Mucosa of stomach (tissue), 1 donor: Measurements from ENCODE around the gene SMIM23.

Source experiments
- H3K27me3 ChIP-seq: one replicate; pipeline ENCODE4 v1.7.0; 2013; ENCODE audit warnings: mild to moderate bottlenecking, low read length; ENCODE audit not compliant: control insufficient read depth, insufficient read depth
- H3K36me3 ChIP-seq: one replicate; pipeline ENCODE4 v1.7.0; 2013; ENCODE audit warnings: low read length; ENCODE audit not compliant: control insufficient read depth, insufficient read depth
- H3K4me1 ChIP-seq: one replicate; pipeline ENCODE4 v1.7.0; 2013; ENCODE audit warnings: mild to moderate bottlenecking, low read length; ENCODE audit not compliant: control insufficient read depth, insufficient read depth
- H3K4me3 ChIP-seq: one replicate; pipeline ENCODE4 v1.7.0; 2013; ENCODE audit warnings: low read length
- H3K9ac ChIP-seq: one replicate; pipeline ENCODE4 v1.7.0; 2013; ENCODE audit warnings: mild to moderate bottlenecking, low read length, moderate library complexity
- H3K9me3 ChIP-seq: one replicate; pipeline ENCODE4 v1.7.0; 2013; ENCODE audit warnings: mild to moderate bottlenecking, low read length, moderate library complexity; ENCODE audit not compliant: control insufficient read depth
- donor health status: Pancreatic carcinoma.

SMIM23 gene

GRCh38 chr5:171805746-171806145 is 20.1 kb downstream of the SMIM23 start:
- H3K9me3 ChIP-seq = no peaks in the 10 kb centered on the region
- no peaks in the 10 kb centered on the region for H3K4me1 ChIP-seq
- H3K27me3 ChIP-seq = peaks cover 19% of the 10 kb centered on the region
- H3K9ac ChIP-seq = no peak overlapping the region
- no peaks in the 10 kb centered on the region for H3K36me3 ChIP-seq
- no peak overlapping the region for H3K4me3 ChIP-seq

GRCh38 chr5:171806976-171807747 is 21.5 kb downstream of the SMIM23 start:
- H3K9me3 ChIP-seq = no peaks in the 10 kb centered on the region
- no peak overlapping the region for H3K4me3 ChIP-seq
- no peak overlapping the region for H3K9ac ChIP-seq
- peaks cover 19% of the 10 kb centered on the region for H3K27me3 ChIP-seq
- H3K36me3 ChIP-seq = no peaks in the 10 kb centered on the region
- H3K4me1 ChIP-seq = no peaks in the 10 kb centered on the region

- H3K36me3 ChIP-seq = no peaks in the 10 kb centered on the region
- H3K9ac ChIP-seq = no peak overlapping the region
- H3K9me3 ChIP-seq = no peaks in the 10 kb centered on the region
- H3K27me3 ChIP-seq = peaks cover 19% of the 10 kb centered on the region
- no peaks in the 10 kb centered on the region for H3K4me1 ChIP-seq
- no peak overlapping the region for H3K4me3 ChIP-seq
Observed at GRCh38 chr5:171808453-171808852, 22.8 kb downstream of the SMIM23 start.

- no peaks in the 10 kb centered on the region for H3K9me3 ChIP-seq
- no peak overlapping the region for H3K4me3 ChIP-seq
- H3K27me3 ChIP-seq = peaks cover 19% of the 10 kb centered on the region
- no peaks in the 10 kb centered on the region for H3K4me1 ChIP-seq
- no peaks in the 10 kb centered on the region for H3K36me3 ChIP-seq
- H3K9ac ChIP-seq = no peak overlapping the region
Observed at GRCh38 chr5:171808951-171809350, 23.3 kb downstream of the SMIM23 start.

- H3K4me1 ChIP-seq = no peaks in the 10 kb centered on the region
- no peaks in the 10 kb centered on the region for H3K36me3 ChIP-seq
- H3K9ac ChIP-seq = no peak overlapping the region
- no peaks in the 10 kb centered on the region for H3K9me3 ChIP-seq
- no peak overlapping the region for H3K4me3 ChIP-seq
- H3K27me3 ChIP-seq = peaks cover 19% of the 10 kb centered on the region
Observed at GRCh38 chr5:171810227-171810626, 24.6 kb downstream of the SMIM23 start.

- Histone ChIP-seq H3K36me3 (no peaks in the 10 kb centered on the region), H3K9ac (no peak overlapping the region), H3K4me3 (no peak overlapping the region), H3K4me1 (no peaks in the 10 kb centered on the region), H3K9me3 (no peaks in the 10 kb centered on the region), H3K27me3 (no peaks in the 10 kb centered on the region)
Observed at GRCh38 chr5:171813270-171813669, 27.7 kb downstream of the SMIM23 start.

- no peaks in the 10 kb centered on the region for H3K4me1 ChIP-seq
- no peaks in the 10 kb centered on the region for H3K36me3 ChIP-seq
- no peaks in the 10 kb centered on the region for H3K27me3 ChIP-seq
- no peaks in the 10 kb centered on the region for H3K9me3 ChIP-seq
- H3K9ac ChIP-seq = no peak overlapping the region
- H3K4me3 ChIP-seq = no peak overlapping the region
Observed at GRCh38 chr5:171813813-171814490, 28.3 kb downstream of the SMIM23 start.

GRCh38 chr5:171816666-171817065 is 31.0 kb downstream of the SMIM23 start:
- Histone ChIP-seq H3K27me3 (no peaks in the 10 kb centered on the region), H3K9ac (no peak overlapping the region), H3K9me3 (no peaks in the 10 kb centered on the region), H3K4me3 (no peak overlapping the region), H3K4me1 (no peaks in the 10 kb centered on the region), H3K36me3 (no peaks in the 10 kb centered on the region)

GRCh38 chr5:171820561-171820960 is 34.9 kb downstream of the SMIM23 start:
- H3K9me3 ChIP-seq = no peaks in the 10 kb centered on the region
- H3K36me3 ChIP-seq = no peaks in the 10 kb centered on the region
- peaks cover 14% of the 10 kb centered on the region for H3K4me1 ChIP-seq
- H3K9ac ChIP-seq = no peak overlapping the region
- no peaks in the 10 kb centered on the region for H3K27me3 ChIP-seq
- no peak overlapping the region for H3K4me3 ChIP-seq

GRCh38 chr5:171821286-171821685 is 35.7 kb downstream of the SMIM23 start:
- H3K4me3 ChIP-seq = no peak overlapping the region
- H3K36me3 ChIP-seq = no peaks in the 10 kb centered on the region
- H3K4me1 ChIP-seq = peaks cover 14% of the 10 kb centered on the region
- no peaks in the 10 kb centered on the region for H3K9me3 ChIP-seq
- no peak overlapping the region for H3K9ac ChIP-seq
- no peaks in the 10 kb centered on the region for H3K27me3 ChIP-seq

- no peaks in the 10 kb centered on the region for H3K36me3 ChIP-seq
- H3K27me3 ChIP-seq = no peaks in the 10 kb centered on the region
- no peaks in the 10 kb centered on the region for H3K9me3 ChIP-seq
- H3K9ac ChIP-seq = no peak overlapping the region
- H3K4me3 ChIP-seq = no peak overlapping the region
- peaks cover 14% of the 10 kb centered on the region for H3K4me1 ChIP-seq
Observed at GRCh38 chr5:171823269-171823668, 37.7 kb downstream of the SMIM23 start.

GRCh38 chr5:171825051-171825450 is 39.4 kb downstream of the SMIM23 start:
- no peaks in the 10 kb centered on the region for H3K36me3 ChIP-seq
- peaks cover 14% of the 10 kb centered on the region for H3K4me1 ChIP-seq
- no peak overlapping the region for H3K9ac ChIP-seq
- H3K9me3 ChIP-seq = no peaks in the 10 kb centered on the region
- no peak overlapping the region for H3K4me3 ChIP-seq
- H3K27me3 ChIP-seq = no peaks in the 10 kb centered on the region
